Smooth muscle cell (in vitro differentiated cells): ENCODE results near the gene ADAMTS13. TPM values are rescaled to one million over a fixed set of nuclear protein-coding genes. Genes with fewer than 3 reads are reported as not detected.

ENCODE experiments used
- DNase-seq: peaks from one replicate; lab custom pipeline; 2025; ENCODE audit not compliant: unreplicated experiment; lab: John Stamatoyannopoulos, UW
- H2AFZ ChIP-seq: fragments of 200-600 bp; sonication (generic); 2 replicates; pipeline ENCODE4 v1.6.0; 2016; ENCODE audit warnings: antibody characterized with exemption, low read depth, mild to moderate bottlenecking
- H3F3A ChIP-seq: fragments of 200-600 bp; sonication (generic); 2 replicates; pipeline ENCODE4 v1.6.0; 2017; ENCODE audit warnings: antibody characterized with exemption, low read depth
- H3K27ac ChIP-seq: fragments of 200-600 bp; sonication (generic); 2 replicates; pipeline ENCODE4 v1.5.1; 2016; ENCODE audit warnings: low read depth, mild to moderate bottlenecking
- H3K27me3 ChIP-seq: fragments of 200-600 bp; sonication (generic); 2 replicates; pipeline ENCODE4 v1.6.1; 2016; ENCODE audit warnings: low read depth, mild to moderate bottlenecking
- H3K36me3 ChIP-seq: fragments of 200-600 bp; sonication (generic); 2 replicates; pipeline ENCODE4 v1.5.1; 2016; ENCODE audit warnings: low read depth
- H3K4me1 ChIP-seq: fragments of 200-600 bp; sonication (generic); 2 replicates; pipeline ENCODE4 v1.5.1; 2016; ENCODE audit warnings: low read depth
- H3K4me2 ChIP-seq: fragments of 200-600 bp; sonication (generic); 2 replicates; pipeline ENCODE4 v1.6.0; 2016; ENCODE audit warnings: mild to moderate bottlenecking
- H3K4me3 ChIP-seq: fragments of 200-600 bp; sonication (generic); 2 replicates; pipeline ENCODE4 v1.5.1; 2016; ENCODE audit warnings: mild to moderate bottlenecking
- H3K79me2 ChIP-seq: fragments of 200-600 bp; sonication (generic); 2 replicates; pipeline ENCODE4 v1.6.0; 2016; ENCODE audit warnings: low read depth, mild to moderate bottlenecking
- H3K9ac ChIP-seq: fragments of 200-600 bp; sonication (generic); 2 replicates; pipeline ENCODE4 v1.6.0; 2016; ENCODE audit warnings: low read depth
- H3K9me3 ChIP-seq: fragments of 200-600 bp; sonication (generic); replicated peaks from 2 replicates; pipeline ENCODE4 v1.5.1; 2016; ENCODE audit warnings: low read depth
- H4K20me1 ChIP-seq: fragments of 200-600 bp; sonication (generic); 2 replicates; pipeline ENCODE4 v1.6.0; 2016; ENCODE audit warnings: low read depth
- WGBS: methylation state at CpG from one replicate; pipeline ENCODE4 v1.1.7; 2016; ENCODE audit warnings: low lambda C conversion rate; 5-methylcytosine and 5-hydroxymethylcytosine counted together
- polyA plus RNA-seq: library from polyadenylated mRNA; unstranded; fragments of >200 nt; fragmentation: Nextera tagmentation; extraction: Ambion mirVana; gene quantifications from 2 replicates; pipeline ENCODE4 v1.2.1, GENCODE V29; 2016
- total RNA-seq: library from RNA; depleted of rRNA; stranded (reverse); fragments of >200 nt; gene quantifications from 2 replicates; pipeline ENCODE4 v1.2.3, GENCODE V29; 2014
- TF ChIP-seq, protein P1 (sequence below): fragments of 200-600 bp; sonication (generic); IDR thresholded peaks from 2 replicates; pipeline ENCODE4 v1.5.1; 2017; ENCODE audit warnings: borderline replicate concordance, mild to moderate bottlenecking, antibody characterized with exemption; ENCODE audit not compliant: insufficient read depth, poor library complexity, severe bottlenecking

Gene ADAMTS13
- total and polyA plus RNA-seq, 2 experiments from 2014 or later, result 3.1 to 3.7 TPM

DNA sequence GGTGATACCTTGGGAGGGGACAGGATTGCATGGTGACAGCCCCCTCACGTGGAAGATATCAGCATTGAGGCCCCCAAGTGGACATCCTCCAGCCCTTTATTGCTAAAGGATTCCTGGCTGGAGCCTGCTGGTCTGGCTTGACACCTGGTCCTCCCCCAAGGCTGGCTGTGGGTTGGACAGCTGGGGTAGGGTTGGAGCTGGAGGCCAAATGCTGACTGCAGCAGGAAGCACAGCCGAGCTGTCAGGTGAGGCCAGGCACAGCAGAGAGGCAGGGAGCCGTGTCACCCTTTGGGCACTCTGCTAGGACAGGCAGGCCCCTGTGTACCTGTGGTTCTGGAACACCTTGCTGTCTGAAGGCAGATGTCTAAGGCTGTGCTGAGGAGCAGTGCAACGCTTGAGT lies 39.8 kb downstream of the ADAMTS13 start:
- no peak overlapping the region for H3K27ac ChIP-seq
- H3K27me3 ChIP-seq, result no peaks in the 10 kb centered on the region
- no peaks in the 10 kb centered on the region for H3K36me3 ChIP-seq
- TF ChIP-seq, protein P1, sequence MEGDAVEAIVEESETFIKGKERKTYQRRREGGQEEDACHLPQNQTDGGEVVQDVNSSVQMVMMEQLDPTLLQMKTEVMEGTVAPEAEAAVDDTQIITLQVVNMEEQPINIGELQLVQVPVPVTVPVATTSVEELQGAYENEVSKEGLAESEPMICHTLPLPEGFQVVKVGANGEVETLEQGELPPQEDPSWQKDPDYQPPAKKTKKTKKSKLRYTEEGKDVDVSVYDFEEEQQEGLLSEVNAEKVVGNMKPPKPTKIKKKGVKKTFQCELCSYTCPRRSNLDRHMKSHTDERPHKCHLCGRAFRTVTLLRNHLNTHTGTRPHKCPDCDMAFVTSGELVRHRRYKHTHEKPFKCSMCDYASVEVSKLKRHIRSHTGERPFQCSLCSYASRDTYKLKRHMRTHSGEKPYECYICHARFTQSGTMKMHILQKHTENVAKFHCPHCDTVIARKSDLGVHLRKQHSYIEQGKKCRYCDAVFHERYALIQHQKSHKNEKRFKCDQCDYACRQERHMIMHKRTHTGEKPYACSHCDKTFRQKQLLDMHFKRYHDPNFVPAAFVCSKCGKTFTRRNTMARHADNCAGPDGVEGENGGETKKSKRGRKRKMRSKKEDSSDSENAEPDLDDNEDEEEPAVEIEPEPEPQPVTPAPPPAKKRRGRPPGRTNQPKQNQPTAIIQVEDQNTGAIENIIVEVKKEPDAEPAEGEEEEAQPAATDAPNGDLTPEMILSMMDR, result no peak
- H3K79me2 ChIP-seq, result no peaks in the 10 kb centered on the region
- H3F3A ChIP-seq, result no peaks in the 10 kb centered on the region
- H3K4me1 ChIP-seq, result peaks cover 12% of the 10 kb centered on the region
- no peak for DNase-seq
- peaks cover 31% of the 10 kb centered on the region for H4K20me1 ChIP-seq
- H3K9me3 ChIP-seq, result no peaks in the 10 kb centered on the region
- 77% methylated on average over 4 of the region's 4 CpGs for WGBS
- no peak overlapping the region for H3K4me2 ChIP-seq
- no peak overlapping the region for H3K9ac ChIP-seq
- H2AFZ ChIP-seq, result no peak overlapping the region
- H3K4me3 ChIP-seq, result no peak overlapping the region

GRCh38 chr9:133463234-133463863 lies 41.2 kb downstream of the ADAMTS13 start:
- Histone ChIP-seq H3K79me2 (no peaks in the 10 kb centered on the region), H4K20me1 (peaks cover 35% of the 10 kb centered on the region), H3K9me3 (no peaks in the 10 kb centered on the region), H3K4me3 (no peak overlapping the region), H3K4me2 (no peak overlapping the region), H3K4me1 (peaks cover 12% of the 10 kb centered on the region), H2AFZ (no peak overlapping the region), H3K27ac (no peak overlapping the region), H3K9ac (no peak overlapping the region), H3K36me3 (no peaks in the 10 kb centered on the region), H3F3A (no peaks in the 10 kb centered on the region), H3K27me3 (no peaks in the 10 kb centered on the region)
- WGBS, result 92% methylated on average over 21 of the region's 22 CpGs
- no peak for DNase-seq
- TF ChIP-seq, protein P1, result no peak

GRCh38 chr9:133463864-133464615 lies 41.9 kb downstream of the ADAMTS13 start:
- DNase-seq, result no peak
- 89% methylated on average over 24 of the region's 24 CpGs for WGBS
- no peaks in the 10 kb centered on the region for H3K36me3 ChIP-seq
- H3F3A ChIP-seq, result no peaks in the 10 kb centered on the region
- no peaks in the 10 kb centered on the region for H3K79me2 ChIP-seq
- TF ChIP-seq, protein P1, result no peak
- peaks cover 12% of the 10 kb centered on the region for H3K4me1 ChIP-seq
- H3K27ac ChIP-seq, result no peak overlapping the region
- H3K9me3 ChIP-seq, result no peaks in the 10 kb centered on the region
- no peaks in the 10 kb centered on the region for H3K27me3 ChIP-seq
- no peak overlapping the region for H3K4me3 ChIP-seq
- no peak overlapping the region for H2AFZ ChIP-seq
- peaks cover 35% of the 10 kb centered on the region for H4K20me1 ChIP-seq
- no peak overlapping the region for H3K4me2 ChIP-seq
- H3K9ac ChIP-seq, result no peak overlapping the region

DNA sequence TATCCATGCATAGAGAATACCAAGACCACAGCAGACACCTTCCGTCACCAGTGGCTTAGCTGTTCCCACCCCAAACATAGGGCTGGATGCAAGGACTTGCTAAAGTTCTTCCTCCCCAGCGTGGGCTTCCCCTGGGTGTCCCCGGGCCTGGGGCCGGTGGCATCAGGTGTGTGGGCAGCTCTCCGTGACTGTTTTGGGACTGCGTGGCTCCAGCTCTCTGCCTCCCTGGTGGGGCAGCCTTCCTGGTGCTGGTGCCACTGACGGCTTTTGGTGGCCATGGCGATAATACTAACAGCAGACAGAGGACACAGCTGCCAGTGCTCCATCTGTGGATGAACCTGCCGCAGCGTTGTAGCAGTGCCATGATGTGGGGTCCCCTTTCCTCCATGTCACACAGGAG lies 42.5 kb downstream of the ADAMTS13 start:
- Histone ChIP-seq H2AFZ (no peak overlapping the region), H4K20me1 (peaks cover 35% of the 10 kb centered on the region), H3K36me3 (no peaks in the 10 kb centered on the region), H3K79me2 (no peaks in the 10 kb centered on the region), H3K4me2 (no peak overlapping the region), H3K9me3 (no peaks in the 10 kb centered on the region), H3K9ac (no peak overlapping the region), H3K27ac (no peak overlapping the region), H3K4me1 (peaks cover 12% of the 10 kb centered on the region), H3K27me3 (no peaks in the 10 kb centered on the region), H3K4me3 (no peak overlapping the region), H3F3A (no peaks in the 10 kb centered on the region)
- DNase-seq, result no peak
- TF ChIP-seq, protein P1, result no peak
- 98% methylated on average over 10 of the region's 10 CpGs for WGBS
